ENCODE results near the gene CALD1.
A peak's percentile ranks its signal among the peaks of the same experiment; 100 is the strongest.

The CALD1 gene

DNA sequence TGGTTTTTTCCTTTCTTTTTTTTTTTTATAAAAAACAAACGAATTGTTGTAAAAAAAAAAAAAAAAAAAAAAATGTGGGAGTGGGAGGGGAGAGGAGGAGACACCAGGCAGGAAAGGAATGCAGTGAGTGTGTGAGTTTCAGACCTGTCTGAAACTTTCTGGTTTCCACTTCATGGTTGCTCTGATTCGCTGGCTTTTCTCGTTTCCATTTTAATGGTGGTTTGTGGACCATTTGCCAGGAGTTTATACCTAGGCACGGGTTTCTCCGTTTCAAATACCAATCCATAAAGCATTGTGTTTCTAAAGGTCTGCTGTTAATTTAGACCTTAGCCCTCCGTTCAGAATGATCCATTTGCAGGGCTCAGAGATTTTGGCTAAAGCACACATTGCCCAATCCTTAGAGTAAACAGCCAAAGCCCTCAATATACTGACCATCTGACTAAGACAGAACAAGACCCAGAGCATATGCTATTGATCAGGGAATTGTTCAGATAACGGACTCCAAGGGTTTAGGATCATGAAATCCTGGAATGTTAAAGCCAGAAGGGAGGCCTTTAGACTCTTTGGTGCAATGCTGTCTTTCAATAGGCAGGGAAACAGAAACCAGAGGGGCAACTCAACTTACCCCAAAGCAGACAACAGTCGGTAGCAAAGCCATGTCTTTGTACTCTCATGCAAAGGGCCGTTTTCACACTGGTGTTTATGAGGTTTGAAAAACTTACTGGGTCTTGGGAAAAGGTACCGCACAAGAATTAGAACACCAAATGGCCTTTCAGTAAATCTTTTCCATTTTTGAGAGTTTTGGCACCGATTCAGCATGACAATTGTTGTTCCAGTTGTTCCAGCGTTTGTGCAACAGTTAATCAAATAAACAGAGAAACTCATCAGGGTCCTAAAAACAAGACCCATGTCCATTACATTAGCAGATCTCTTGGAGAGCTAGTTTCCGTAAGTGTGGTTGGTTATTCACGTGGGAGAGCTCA lies 112.6 kb downstream of the CALD1 start:
- TF ChIP-seq Cebpa-rat (IDR thresholded peaks at IDR 0.05), result no peak
- Histone ChIP-seq H3K36me3 (peaks cover 93% of the 10 kb centered on the region), H3K27ac (peak overlapping the region; percentile 84), H3K9ac (peak overlapping the region; percentile 84), H3K4me2 (peak overlapping the region; percentile 76), H3K4me3 (peak overlapping the region; percentile 72), H3K9me3 (peaks cover 46% of the 10 kb centered on the region), H4K20me1 (no peaks in the 10 kb centered on the region), H3K4me1 (peaks cover 19% of the 10 kb centered on the region), H3K27me3 (no peaks in the 10 kb centered on the region)

DNA sequence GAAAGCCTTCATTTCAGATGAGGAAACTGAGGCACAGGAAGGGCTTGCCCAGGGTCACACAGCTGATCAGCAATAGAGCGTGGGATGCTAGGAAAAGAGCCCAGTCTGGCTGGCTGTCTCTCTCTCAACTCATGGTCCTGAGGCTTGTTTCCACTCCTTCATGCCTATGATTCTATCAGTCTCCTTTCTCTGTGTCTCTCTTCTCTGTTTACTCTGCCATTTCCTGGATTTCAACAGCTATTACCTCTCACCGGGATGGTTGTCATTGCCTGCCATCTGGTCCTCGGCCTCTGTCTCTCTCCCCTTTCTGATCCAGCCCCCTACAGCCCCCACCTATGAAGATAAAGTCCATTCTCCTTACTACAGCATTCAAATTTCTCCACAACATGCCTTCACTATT lies 113.5 kb downstream of the CALD1 start:
- Histone ChIP-seq H3K4me1 (peaks cover 21% of the 10 kb centered on the region), H3K4me2 (peak overlapping the region; percentile 76), H3K9me3 (peaks cover 55% of the 10 kb centered on the region), H4K20me1 (peaks cover 6% of the 10 kb centered on the region; the same call in 1 of the 2 replicates), H3K4me3 (peak overlapping the region; percentile 72), H3K9ac (peak overlapping the region; percentile 84), H3K27me3 (no peaks in the 10 kb centered on the region), H3K36me3 (peaks cover 92% of the 10 kb centered on the region), H3K27ac (peak overlapping the region; percentile 84)
- no peak for TF ChIP-seq Cebpa-rat (IDR thresholded peaks at IDR 0.05)

DNA sequence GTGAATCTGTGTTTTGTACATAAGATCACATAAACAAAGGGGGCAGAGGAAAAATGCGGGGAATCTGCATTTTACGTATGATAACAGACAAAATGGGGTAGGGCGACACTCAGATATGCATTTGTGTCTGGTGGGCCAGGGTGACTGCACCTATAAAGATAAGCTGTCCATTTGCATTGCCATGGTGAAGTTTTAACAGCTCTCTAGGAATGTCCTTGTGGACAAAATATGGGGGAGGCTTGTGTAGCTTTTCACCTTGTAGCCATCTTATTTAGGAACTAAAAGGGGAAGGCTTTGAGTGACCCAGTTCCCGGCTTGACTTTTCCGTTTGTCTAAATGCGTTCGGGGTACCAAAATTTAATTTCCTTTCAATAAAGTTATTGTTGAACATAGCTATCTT lies 114.5 kb downstream of the CALD1 start:
- Histone ChIP-seq H3K9ac (peak overlapping the region; percentile 84; the same call in 1 of the 2 replicates), H3K9me3 (peaks cover 59% of the 10 kb centered on the region), H3K27me3 (no peaks in the 10 kb centered on the region), H3K36me3 (peaks cover 91% of the 10 kb centered on the region), H3K27ac (no peak overlapping the region; the same call in 1 of the 2 replicates), H3K4me1 (peaks cover 30% of the 10 kb centered on the region), H4K20me1 (peaks cover 14% of the 10 kb centered on the region; the same call in 1 of the 2 replicates), H3K4me3 (peak overlapping the region; percentile 72), H3K4me2 (peak overlapping the region; percentile 76)
- TF ChIP-seq Cebpa-rat (IDR thresholded peaks at IDR 0.05), result no peak

DNA sequence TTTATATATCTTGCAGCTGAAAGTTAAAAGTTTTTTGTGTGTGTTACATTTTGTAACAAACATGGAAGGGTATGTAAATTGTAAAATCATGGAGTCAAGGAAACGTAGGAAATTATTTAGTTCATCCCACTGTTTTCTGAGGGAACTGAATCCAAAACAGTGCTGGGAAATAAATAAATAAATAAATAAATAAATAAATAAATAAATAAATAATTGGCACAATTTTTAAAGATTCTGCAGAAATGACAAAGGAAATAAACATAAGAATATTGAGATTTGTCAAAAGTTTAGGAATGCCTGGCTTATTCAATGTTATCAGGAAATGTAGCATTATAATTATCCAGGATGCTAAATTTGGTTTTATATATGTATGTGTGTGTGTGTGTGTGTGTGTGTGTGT lies 115.5 kb downstream of the CALD1 start:
- H3K9ac ChIP-seq, result no peak overlapping the region
- peaks cover 94% of the 10 kb centered on the region for H3K36me3 ChIP-seq
- no peak for TF ChIP-seq Cebpa-rat (IDR thresholded peaks at IDR 0.05)
- H3K4me1 ChIP-seq, result peaks cover 40% of the 10 kb centered on the region
- H3K9me3 ChIP-seq, result peaks cover 59% of the 10 kb centered on the region
- H3K4me3 ChIP-seq, result peak overlapping the region; percentile 27; the same call in 1 of the 2 replicates
- peaks cover 23% of the 10 kb centered on the region for H4K20me1 ChIP-seq
- H3K27me3 ChIP-seq, result no peaks in the 10 kb centered on the region
- no peak overlapping the region for H3K27ac ChIP-seq
- peak overlapping the region; percentile 76; the same call in 1 of the 2 replicates for H3K4me2 ChIP-seq

DNA sequence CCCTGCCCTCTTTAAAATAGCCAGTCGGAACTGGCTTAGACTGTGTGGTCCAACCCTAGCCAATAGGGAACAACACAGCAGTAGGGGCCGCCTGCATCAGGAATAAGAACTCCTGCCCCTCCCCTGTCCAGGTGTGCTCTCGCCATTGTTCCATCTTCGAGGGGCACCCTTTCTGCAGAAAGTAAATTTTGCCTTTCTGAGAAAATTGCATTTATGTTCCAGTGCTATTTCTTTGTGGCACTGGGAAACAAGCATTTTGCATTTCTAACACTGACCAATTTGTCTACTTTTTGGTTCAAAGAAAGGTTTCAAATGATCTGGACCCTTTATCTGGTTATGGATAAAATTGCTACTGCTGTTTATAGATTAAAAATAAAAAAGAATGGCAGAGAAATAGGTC lies 116.6 kb downstream of the CALD1 start:
- Histone ChIP-seq H3K4me3 (peak overlapping the region; percentile 7; the same call in 1 of the 2 replicates), H3K36me3 (peaks cover 93% of the 10 kb centered on the region), H3K27me3 (no peaks in the 10 kb centered on the region), H3K27ac (no peak overlapping the region), H3K4me2 (no peak overlapping the region), H3K9ac (no peak overlapping the region), H4K20me1 (peaks cover 34% of the 10 kb centered on the region), H3K9me3 (peaks cover 53% of the 10 kb centered on the region), H3K4me1 (peaks cover 43% of the 10 kb centered on the region)
- no peak for TF ChIP-seq Cebpa-rat (IDR thresholded peaks at IDR 0.05)

DNA sequence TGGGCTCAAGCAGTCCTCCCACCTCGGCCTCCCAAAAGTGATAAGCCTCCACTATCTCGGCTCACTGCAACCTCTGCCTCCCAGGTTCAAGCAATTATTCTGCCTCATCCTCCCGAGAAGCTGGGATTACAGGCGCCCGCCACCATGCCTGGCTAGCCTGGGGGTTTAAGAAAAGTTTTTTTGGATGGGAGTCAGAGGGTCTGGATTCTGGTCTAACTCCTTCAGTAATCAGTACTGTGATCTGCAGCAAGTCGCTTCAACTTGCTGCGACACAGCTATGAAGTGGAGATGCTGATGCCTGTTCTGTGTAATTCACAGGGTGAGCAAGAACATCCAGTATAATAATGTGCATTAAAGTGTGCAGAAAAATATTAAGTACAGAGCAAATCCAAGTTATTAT lies 118.5 kb downstream of the CALD1 start:
- Histone ChIP-seq H3K36me3 (peaks cover 93% of the 10 kb centered on the region), H4K20me1 (peaks cover 53% of the 10 kb centered on the region), H3K9ac (no peak overlapping the region), H3K4me1 (peaks cover 50% of the 10 kb centered on the region), H3K27me3 (no peaks in the 10 kb centered on the region), H3K9me3 (peaks cover 51% of the 10 kb centered on the region), H3K27ac (no peak overlapping the region), H3K4me2 (no peak overlapping the region), H3K4me3 (no peak overlapping the region)
- TF ChIP-seq Cebpa-rat (IDR thresholded peaks at IDR 0.05), result no peak

DNA sequence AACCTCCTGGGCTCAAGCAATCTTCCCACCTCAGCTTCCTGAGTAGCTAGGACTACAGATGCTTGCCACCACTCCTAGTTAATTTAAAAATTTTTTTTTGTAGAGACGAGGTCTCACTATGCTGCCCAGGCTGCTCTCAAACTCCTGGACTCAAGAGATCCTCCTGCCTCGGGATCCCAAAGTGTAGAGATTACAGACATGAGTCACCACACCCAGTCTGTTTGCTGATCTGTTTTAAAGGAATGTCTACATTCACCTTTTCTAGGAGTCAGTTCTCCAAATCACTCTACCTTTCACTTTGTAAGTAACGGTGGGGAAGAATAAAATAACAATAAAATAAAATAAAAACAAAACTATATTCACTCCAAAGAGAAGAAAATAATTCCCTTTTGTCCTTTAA lies 120.3 kb downstream of the CALD1 start:
- Histone ChIP-seq H3K4me2 (peak overlapping the region; percentile 9; the same call in 1 of the 2 replicates), H3K27ac (0 out of 2 replicates have a peak overlapping the region, but pooled peaks have one; percentile 24), H3K27me3 (no peaks in the 10 kb centered on the region), H4K20me1 (peaks cover 71% of the 10 kb centered on the region), H3K9ac (no peak overlapping the region), H3K36me3 (peaks cover 93% of the 10 kb centered on the region), H3K4me1 (peaks cover 46% of the 10 kb centered on the region), H3K9me3 (peaks cover 37% of the 10 kb centered on the region), H3K4me3 (no peak overlapping the region)
- TF ChIP-seq Cebpa-rat (IDR thresholded peaks at IDR 0.05), result no peak

DNA sequence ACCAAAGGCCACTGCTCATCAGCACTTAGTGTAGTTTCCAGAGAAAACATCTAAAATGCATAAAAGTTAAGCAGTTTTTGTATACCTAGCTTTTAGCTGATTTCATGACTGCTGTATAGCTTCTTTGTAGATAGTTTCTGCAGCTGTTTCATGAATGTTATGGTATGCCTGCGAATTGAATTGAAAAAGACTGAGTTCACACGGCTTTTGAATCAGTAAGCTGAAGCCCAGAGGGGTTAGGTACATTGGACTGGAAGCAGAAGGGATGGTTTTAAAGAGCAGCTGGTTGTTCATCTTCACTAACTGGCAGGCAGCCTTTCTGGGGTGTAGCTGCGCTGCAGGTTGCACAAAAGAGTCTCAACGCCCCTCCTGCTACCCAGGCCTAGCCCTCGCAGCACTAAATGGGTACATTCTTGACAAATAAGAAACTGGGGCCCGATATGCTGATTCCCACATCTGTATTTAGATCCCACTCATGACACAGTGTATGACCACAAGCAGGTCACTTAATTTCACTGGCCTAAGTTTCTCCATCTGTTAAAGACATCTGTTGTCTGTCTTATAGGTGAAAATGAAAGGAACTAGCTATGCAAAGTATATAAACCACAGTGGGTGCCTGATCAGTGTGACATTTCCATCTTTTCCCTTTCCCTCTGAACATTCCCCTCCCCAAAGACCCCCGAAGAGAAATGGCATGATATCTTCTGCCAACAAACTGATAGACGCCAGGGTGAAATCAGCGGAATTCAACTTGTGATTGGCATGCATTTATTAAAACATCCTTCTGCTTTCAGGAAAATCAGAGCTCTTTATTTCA lies 120.9 kb downstream of the CALD1 start:
- no peak overlapping the region for H3K4me3 ChIP-seq
- H3K27ac ChIP-seq, result 0 out of 2 replicates have a peak overlapping the region, but pooled peaks have one; percentile 24
- H3K9ac ChIP-seq, result no peak overlapping the region
- peaks cover 53% of the 10 kb centered on the region for H3K4me1 ChIP-seq
- no peaks in the 10 kb centered on the region for H3K27me3 ChIP-seq
- H3K4me2 ChIP-seq, result peak overlapping the region; percentile 28
- H3K9me3 ChIP-seq, result peaks cover 31% of the 10 kb centered on the region
- TF ChIP-seq Cebpa-rat (IDR thresholded peaks at IDR 0.05), result no peak
- peaks cover 95% of the 10 kb centered on the region for H3K36me3 ChIP-seq
- peaks cover 77% of the 10 kb centered on the region for H4K20me1 ChIP-seq

DNA sequence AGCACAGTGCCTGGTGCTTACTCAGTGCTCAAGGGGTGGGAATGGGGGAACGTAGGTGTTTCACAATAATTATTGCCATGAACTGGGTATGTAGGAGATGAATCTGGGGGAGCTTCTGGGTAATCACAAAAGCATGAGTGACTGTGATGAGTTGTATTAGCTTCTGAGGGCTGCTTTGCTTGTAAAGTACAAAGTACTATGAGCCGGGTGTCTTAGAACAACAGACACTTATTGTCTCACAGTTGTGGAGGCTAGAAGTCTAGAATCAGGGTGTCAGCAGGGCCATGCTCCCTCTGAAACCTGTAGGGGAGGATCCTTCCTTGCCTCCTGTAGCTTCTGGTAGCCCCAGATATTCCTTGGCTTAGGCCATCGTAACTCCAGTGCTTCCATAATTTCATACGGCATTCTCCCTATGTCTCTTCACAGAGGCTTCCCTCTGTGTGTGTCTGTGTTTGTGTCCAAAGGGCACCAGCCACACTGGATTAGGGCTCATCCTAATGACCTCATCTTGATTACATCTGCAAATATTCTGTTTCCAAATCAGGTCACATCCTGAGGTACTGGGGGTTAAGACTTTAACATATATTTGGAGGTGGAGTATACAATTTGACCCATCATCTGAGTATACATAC lies 122.1 kb downstream of the CALD1 start:
- Histone ChIP-seq H4K20me1 (peaks cover 89% of the 10 kb centered on the region), H3K27ac (no peak overlapping the region), H3K4me2 (no peak overlapping the region), H3K4me1 (peaks cover 63% of the 10 kb centered on the region), H3K9ac (no peak overlapping the region), H3K4me3 (no peak overlapping the region), H3K36me3 (peaks cover 93% of the 10 kb centered on the region), H3K27me3 (no peaks in the 10 kb centered on the region), H3K9me3 (peaks cover 20% of the 10 kb centered on the region)
- no peak for TF ChIP-seq Cebpa-rat (IDR thresholded peaks at IDR 0.05)
